Neural cell (in vitro differentiated cells): ENCODE results near the gene SYCN. TPM values are rescaled to one million over a fixed set of nuclear protein-coding genes. Genes with fewer than 3 reads are reported as not detected.

Experiments
- H2AFZ ChIP-seq: fragments of 200-600, 300-800 bp; sonication (generic), shearing (Covaris generic); 2 replicates; pipeline ENCODE4 v1.6.0; 2014; ENCODE audit warnings: low read depth, mild to moderate bottlenecking, antibody characterized with exemption, low read length, moderate library complexity
- H3F3A ChIP-seq: fragments of 200-600 bp; shearing (Covaris generic); 2 replicates; pipeline ENCODE4 v1.6.1; 2016; ENCODE audit warnings: mild to moderate bottlenecking, moderate library complexity, mixed read lengths, antibody characterized with exemption, low read length; ENCODE audit not compliant: insufficient read depth, poor library complexity, severe bottlenecking
- H3K27ac ChIP-seq: fragments of 200-600, 300-800 bp; sonication (generic), shearing (Covaris generic); 2 replicates; pipeline ENCODE4 v1.5.1; 2014; ENCODE audit warnings: mild to moderate bottlenecking, low read length, moderate library complexity
- H3K27me3 ChIP-seq: fragments of 300-800, 200-600 bp; sonication (generic), shearing (Covaris generic); 2 replicates; pipeline ENCODE4 v1.6.0; 2014; ENCODE audit warnings: mild to moderate bottlenecking, low read depth, low read length, moderate library complexity; ENCODE audit not compliant: insufficient read depth
- H3K36me3 ChIP-seq: fragments of 300-800, 200-600 bp; sonication (generic), shearing (Covaris generic); 2 replicates; pipeline ENCODE4 v1.5.1; 2014; ENCODE audit warnings: mild to moderate bottlenecking, antibody characterized with exemption, low read length, moderate library complexity; ENCODE audit not compliant: insufficient read depth
- H3K4me2 ChIP-seq: fragments of 300-800, 200-600 bp; sonication (generic), shearing (Covaris generic); 2 replicates; pipeline ENCODE4 v1.6.0; 2014; ENCODE audit warnings: mild to moderate bottlenecking, low read length
- H3K4me3 ChIP-seq: fragments of 300-800, 200-600 bp; sonication (generic), shearing (Covaris generic); 2 replicates; pipeline ENCODE4 v1.5.1; 2014; ENCODE audit warnings: mild to moderate bottlenecking, low read length, moderate library complexity
- H3K79me2 ChIP-seq: fragments of 200-600 bp; shearing (Covaris generic); replicated peaks from 2 replicates; pipeline ENCODE4 v1.6.0; 2014; ENCODE audit warnings: mild to moderate bottlenecking, low read length, moderate library complexity; ENCODE audit not compliant: insufficient read depth
- H3K9ac ChIP-seq: fragments of 300-800, 200-600 bp; sonication (generic), shearing (Covaris generic); 2 replicates; pipeline ENCODE4 v1.6.1; 2016; ENCODE audit warnings: mild to moderate bottlenecking, low read length, mixed read lengths
- H3K9me2 ChIP-seq: fragments of 200-600 bp; shearing (Covaris generic); 2 replicates; pipeline ENCODE4 v1.6.1; 2016; ENCODE audit warnings: mild to moderate bottlenecking, low read length, mixed read lengths; ENCODE audit not compliant: insufficient read depth
- H3K9me3 ChIP-seq: fragments of 200-600, 300-800 bp; sonication (generic), shearing (Covaris generic); 2 replicates; pipeline ENCODE4 v1.6.1; 2016; ENCODE audit warnings: mild to moderate bottlenecking, mixed run types, low read length, moderate library complexity, mixed read lengths
- H4K20me1 ChIP-seq: fragments of 200-600 bp; shearing (Covaris generic); 2 replicates; pipeline ENCODE4 v1.6.1; 2016; ENCODE audit warnings: mild to moderate bottlenecking, mixed run types; ENCODE audit not compliant: insufficient read depth
- EP300 ChIP-seq: fragments of 450-650 bp; conservative IDR thresholded peaks from 2 replicates; pipeline ENCODE4 v1.6.1; 2014; ENCODE audit warnings: antibody characterized with exemption, mild to moderate bottlenecking, moderate library complexity; ENCODE audit not compliant: poor library complexity, severe bottlenecking
- EZH2 ChIP-seq: fragments of 200-600, 300-800 bp; shearing (Covaris generic), sonication (generic); IDR thresholded peaks from 2 replicates; pipeline ENCODE4 v1.6.1; 2014; ENCODE audit warnings: antibody characterized with exemption, low read length, borderline replicate concordance, mild to moderate bottlenecking; ENCODE audit not compliant: insufficient read depth, poor library complexity, severe bottlenecking
- MXI1 ChIP-seq: fragments of 450-650 bp; conservative IDR thresholded peaks from 2 replicates; pipeline ENCODE4 v1.6.1; 2014; ENCODE audit warnings: antibody characterized with exemption, mild to moderate bottlenecking; ENCODE audit not compliant: poor library complexity, severe bottlenecking
- POLR2AphosphoS5 ChIP-seq: IDR thresholded peaks from 2 replicates; pipeline ENCODE4 v1.6.1; 2012
- RAD21 ChIP-seq: fragments of 450-650 bp; conservative IDR thresholded peaks from 2 replicates; pipeline ENCODE4 v1.6.1; 2014; ENCODE audit warnings: antibody characterized with exemption, mild to moderate bottlenecking, moderate library complexity
- SMC3 ChIP-seq: fragments of 450-650 bp; conservative IDR thresholded peaks from 2 replicates; pipeline ENCODE4 v1.6.1; 2014; ENCODE audit warnings: antibody characterized with exemption, mild to moderate bottlenecking, moderate library complexity; ENCODE audit not compliant: poor library complexity
- TAF1 ChIP-seq: IDR thresholded peaks from 2 replicates; pipeline ENCODE4 v1.6.1; 2012; ENCODE audit warnings: low read depth
- polyA plus RNA-seq: library from polyadenylated mRNA; depleted of rRNA; stranded (reverse); fragments of >200 nt; gene quantifications from 2 replicates; pipeline ENCODE4 v1.2.3, GENCODE V29; 2014
- TF ChIP-seq, protein P1 (sequence below): IDR thresholded peaks from 2 replicates; pipeline ENCODE4 v1.6.1; 2012; ENCODE audit warnings: borderline replicate concordance
- TF ChIP-seq, protein P2 (sequence below): fragments of 450-650 bp; IDR thresholded peaks from 2 replicates; pipeline ENCODE4 v1.5.1; 2014; ENCODE audit warnings: antibody characterized with exemption, mild to moderate bottlenecking, moderate library complexity; ENCODE audit not compliant: poor library complexity, severe bottlenecking

Gene SYCN
- polyA plus RNA-seq, 1 donor from 2014 or later = not detected

DNA sequence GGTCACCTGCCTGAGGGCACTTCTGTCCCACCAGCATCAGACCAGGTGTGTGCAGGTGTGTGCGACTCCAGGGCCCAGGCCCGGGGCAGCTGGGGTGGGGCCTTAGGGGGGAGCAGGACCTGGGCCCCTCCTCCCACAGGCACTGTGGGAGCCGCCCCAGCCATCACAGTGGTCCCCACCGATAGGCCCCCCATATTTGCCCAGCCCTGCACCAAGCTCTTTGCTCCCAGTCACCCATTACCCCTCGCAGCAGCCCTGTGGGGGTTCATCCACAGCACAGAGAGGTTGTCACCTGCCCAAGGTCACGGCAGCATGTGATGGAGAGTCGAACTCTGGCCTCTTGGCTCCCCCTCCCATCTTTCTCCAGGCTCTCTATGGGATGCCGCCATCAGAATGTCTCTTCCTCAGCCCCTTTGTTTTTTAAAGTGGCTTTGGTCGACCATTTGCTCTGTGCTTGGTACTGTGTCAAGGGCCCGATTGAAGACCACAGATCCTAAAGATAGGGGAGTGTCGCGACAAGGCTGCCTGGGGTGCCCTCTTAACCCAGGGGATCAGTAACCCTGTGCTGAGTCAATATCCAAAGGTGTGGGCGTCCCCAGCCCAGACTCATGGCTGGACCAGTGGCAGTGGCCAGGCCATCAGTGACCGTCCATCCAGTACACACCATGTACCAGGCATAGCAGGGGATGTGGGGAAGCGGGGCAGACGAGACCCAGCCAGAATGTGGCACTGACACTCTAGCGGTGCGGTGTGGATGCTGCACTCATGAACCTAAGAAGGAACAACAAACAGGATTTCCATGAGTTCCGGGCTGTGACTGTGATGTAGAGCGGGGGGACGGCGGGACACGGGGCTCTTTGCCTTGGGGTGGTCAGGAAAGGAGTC, 35.6 kb downstream of the SYCN start:
- Histone ChIP-seq H3K27ac (no peak overlapping the region), H4K20me1 (no peaks in the 10 kb centered on the region), H3K4me2 (no peak overlapping the region), H3K9me3 (no peaks in the 10 kb centered on the region), H2AFZ (no peak overlapping the region), H3K36me3 (no peaks in the 10 kb centered on the region), H3F3A (no peaks in the 10 kb centered on the region), H3K9me2 (no peaks in the 10 kb centered on the region), H3K9ac (no peak overlapping the region), H3K79me2 (no peaks in the 10 kb centered on the region), H3K4me3 (no peak overlapping the region), H3K27me3 (no peaks in the 10 kb centered on the region)
- TF ChIP-seq SMC3 = no peak
- no peak for TF ChIP-seq RAD21
- no peak for TF ChIP-seq MXI1
- TF ChIP-seq POLR2AphosphoS5 = no peak
- TF ChIP-seq TAF1 = no peak
- TF ChIP-seq EP300 = no peak
- no peak for TF ChIP-seq EZH2
- TF ChIP-seq, protein P1, sequence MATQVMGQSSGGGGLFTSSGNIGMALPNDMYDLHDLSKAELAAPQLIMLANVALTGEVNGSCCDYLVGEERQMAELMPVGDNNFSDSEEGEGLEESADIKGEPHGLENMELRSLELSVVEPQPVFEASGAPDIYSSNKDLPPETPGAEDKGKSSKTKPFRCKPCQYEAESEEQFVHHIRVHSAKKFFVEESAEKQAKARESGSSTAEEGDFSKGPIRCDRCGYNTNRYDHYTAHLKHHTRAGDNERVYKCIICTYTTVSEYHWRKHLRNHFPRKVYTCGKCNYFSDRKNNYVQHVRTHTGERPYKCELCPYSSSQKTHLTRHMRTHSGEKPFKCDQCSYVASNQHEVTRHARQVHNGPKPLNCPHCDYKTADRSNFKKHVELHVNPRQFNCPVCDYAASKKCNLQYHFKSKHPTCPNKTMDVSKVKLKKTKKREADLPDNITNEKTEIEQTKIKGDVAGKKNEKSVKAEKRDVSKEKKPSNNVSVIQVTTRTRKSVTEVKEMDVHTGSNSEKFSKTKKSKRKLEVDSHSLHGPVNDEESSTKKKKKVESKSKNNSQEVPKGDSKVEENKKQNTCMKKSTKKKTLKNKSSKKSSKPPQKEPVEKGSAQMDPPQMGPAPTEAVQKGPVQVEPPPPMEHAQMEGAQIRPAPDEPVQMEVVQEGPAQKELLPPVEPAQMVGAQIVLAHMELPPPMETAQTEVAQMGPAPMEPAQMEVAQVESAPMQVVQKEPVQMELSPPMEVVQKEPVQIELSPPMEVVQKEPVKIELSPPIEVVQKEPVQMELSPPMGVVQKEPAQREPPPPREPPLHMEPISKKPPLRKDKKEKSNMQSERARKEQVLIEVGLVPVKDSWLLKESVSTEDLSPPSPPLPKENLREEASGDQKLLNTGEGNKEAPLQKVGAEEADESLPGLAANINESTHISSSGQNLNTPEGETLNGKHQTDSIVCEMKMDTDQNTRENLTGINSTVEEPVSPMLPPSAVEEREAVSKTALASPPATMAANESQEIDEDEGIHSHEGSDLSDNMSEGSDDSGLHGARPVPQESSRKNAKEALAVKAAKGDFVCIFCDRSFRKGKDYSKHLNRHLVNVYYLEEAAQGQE = no peak
- TF ChIP-seq, protein P2, sequence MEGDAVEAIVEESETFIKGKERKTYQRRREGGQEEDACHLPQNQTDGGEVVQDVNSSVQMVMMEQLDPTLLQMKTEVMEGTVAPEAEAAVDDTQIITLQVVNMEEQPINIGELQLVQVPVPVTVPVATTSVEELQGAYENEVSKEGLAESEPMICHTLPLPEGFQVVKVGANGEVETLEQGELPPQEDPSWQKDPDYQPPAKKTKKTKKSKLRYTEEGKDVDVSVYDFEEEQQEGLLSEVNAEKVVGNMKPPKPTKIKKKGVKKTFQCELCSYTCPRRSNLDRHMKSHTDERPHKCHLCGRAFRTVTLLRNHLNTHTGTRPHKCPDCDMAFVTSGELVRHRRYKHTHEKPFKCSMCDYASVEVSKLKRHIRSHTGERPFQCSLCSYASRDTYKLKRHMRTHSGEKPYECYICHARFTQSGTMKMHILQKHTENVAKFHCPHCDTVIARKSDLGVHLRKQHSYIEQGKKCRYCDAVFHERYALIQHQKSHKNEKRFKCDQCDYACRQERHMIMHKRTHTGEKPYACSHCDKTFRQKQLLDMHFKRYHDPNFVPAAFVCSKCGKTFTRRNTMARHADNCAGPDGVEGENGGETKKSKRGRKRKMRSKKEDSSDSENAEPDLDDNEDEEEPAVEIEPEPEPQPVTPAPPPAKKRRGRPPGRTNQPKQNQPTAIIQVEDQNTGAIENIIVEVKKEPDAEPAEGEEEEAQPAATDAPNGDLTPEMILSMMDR = no peak

DNA sequence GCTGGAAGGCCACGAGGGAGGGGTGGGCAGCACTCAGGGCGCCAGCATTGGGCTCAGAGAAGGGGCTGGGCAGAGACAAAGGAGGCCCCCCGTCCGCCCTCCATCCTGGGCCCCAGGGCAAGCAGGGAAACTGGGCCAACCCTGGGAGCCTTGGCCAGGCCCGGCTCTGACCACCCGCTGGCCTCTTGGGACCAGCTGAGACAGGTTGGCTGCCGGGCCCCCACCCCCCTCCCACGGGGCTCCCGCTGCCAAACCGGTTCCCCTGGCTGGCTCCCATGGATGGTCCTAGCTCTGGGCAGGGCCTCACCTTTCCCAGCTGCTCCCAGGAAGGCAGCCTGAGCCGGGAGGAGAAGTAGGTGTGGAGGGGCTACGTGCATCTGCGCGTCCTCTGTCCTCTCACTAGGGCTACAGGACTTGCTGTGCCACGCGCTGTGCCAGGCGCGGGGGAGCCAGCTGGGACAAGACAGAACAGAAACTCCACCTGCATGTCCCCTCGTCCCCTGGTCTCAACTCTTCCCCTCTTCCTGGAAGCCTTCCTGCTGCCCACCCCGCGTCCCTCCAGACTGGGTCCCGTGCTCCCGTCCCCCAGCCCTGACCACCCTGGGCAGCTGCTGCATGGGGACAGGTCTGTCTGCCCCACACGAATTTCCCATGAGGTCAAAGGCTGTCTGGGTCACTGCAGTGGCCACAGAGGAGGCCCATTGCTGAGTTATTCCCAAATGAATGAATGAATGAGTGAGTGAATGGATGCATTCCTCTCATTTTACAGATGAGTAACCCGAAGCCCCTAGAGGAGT, 36.4 kb downstream of the SYCN start:
- H3K27ac ChIP-seq = no peak overlapping the region
- no peak for TF ChIP-seq SMC3
- no peak for TF ChIP-seq EZH2
- TF ChIP-seq, protein P1 = no peak
- no peak for TF ChIP-seq TAF1
- TF ChIP-seq MXI1 = no peak
- TF ChIP-seq, protein P2 = no peak
- TF ChIP-seq POLR2AphosphoS5 = no peak
- no peak for TF ChIP-seq EP300
- no peaks in the 10 kb centered on the region for H3K27me3 ChIP-seq
- no peak overlapping the region for H3K4me2 ChIP-seq
- H3K79me2 ChIP-seq = no peaks in the 10 kb centered on the region
- no peak overlapping the region for H3K4me3 ChIP-seq
- H3K9me3 ChIP-seq = no peaks in the 10 kb centered on the region
- no peaks in the 10 kb centered on the region for H3F3A ChIP-seq
- H3K9ac ChIP-seq = no peak overlapping the region
- H4K20me1 ChIP-seq = no peaks in the 10 kb centered on the region
- no peaks in the 10 kb centered on the region for H3K9me2 ChIP-seq
- no peaks in the 10 kb centered on the region for H3K36me3 ChIP-seq
- no peak overlapping the region for H2AFZ ChIP-seq
